HG03064 (cell line): Measurements from ENCODE around the gene CACNA1B.
"Not testable (repeated sequence)": the region's sequence is repeated elsewhere in the genome, so short reads cannot be mapped to it uniquely, and the experiment has no call there.

Source experiments
- ATAC-seq: cut with Tn5 transposase; IDR thresholded peaks from one replicate; pipeline ENCODE4 v1.9.1; 2021; ENCODE audit warnings: low read depth; ENCODE audit not compliant: unreplicated experiment

CACNA1B gene

DNA sequence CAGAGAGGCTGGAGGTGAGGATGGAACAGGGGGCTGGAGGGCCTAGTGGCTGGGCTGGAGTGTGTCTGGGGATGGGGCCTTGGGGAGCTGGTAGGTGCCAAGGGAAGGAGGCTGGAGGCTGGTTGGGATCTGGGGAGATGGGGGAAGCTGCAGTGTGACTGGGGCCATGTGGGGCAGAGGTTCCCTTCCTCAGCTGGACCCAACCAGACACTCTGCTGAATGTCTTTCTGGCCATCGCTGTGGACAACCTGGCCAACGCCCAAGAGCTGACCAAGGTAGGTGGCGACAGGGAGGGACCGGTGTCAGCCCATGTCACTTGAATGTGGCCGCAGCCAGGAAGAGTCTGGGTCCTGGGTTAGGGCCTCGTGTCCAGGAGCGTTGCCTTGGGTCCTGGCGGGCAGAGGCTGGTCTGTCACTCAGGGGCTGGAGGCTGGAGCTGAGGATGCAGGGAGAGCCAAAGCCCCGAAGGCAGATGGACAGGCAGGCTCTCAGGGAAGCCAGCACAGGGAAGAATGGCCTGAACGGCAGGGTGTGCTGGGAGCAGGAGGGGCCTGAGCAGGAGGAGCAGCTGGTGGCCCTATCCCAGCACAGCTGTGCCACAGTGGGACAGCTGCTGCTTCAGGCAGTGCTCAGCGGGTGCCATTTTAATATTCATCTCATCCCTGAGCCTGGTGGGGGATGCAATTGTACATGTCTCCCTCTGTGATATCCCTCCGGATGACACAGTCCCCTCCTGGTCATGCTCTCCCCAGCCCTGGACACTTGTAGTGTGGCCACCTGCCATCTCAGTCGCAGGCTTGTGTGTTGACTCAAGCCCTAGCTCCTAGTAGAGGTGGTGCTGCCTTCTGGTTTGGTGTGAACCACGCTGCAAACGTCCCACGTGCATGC, 132.5 kb downstream of the CACNA1B start:
- no peak for ATAC-seq

DNA sequence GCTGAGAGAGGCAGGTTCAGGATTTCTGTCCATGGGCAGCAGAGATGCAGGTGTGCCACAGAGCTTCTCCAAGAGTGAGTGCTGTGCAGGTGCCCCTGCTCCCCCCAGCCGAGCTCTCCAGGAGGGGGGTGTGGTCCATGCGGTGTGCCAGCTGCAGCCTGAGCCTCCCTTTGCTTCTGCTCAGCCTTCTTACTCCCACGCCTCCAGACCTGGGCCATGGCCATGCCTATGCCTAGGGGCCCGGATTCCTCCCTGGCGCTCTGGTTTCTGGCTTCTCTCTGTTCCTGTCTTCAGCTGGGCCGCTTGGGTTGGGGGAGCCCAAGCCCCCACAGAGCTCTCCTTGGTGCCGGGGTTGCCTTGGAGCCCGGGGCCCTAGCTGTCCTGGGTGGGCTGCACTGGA, 133.3 kb downstream of the CACNA1B start:
- no peak for ATAC-seq

DNA sequence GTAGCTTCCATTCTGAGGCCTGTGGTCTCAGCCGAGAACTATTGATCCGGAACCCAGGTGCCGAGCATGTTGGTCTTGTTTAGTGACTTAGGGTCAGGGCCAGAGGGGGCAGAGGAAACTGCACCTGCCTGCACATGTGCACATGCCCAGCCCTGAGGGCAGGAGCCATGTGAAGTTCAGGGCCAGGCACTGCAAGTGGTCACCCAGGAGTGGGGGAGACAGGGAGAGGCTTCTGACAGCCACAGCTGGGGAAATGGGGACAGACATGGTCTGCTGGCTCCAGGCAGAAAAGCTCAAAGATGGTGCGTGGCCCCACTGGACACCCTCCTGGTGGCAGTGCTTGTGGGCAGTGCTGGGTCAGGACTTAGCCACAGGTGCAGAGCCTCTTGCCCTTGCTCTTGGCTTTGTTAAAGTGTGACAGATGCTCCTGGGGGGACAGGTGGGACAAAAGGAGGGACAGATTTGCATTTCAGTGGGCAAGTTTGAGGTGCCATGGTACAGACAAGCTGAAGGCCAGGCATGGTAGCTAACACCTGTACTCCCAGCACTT, 134.4 kb downstream of the CACNA1B start:
- no peak for ATAC-seq

DNA sequence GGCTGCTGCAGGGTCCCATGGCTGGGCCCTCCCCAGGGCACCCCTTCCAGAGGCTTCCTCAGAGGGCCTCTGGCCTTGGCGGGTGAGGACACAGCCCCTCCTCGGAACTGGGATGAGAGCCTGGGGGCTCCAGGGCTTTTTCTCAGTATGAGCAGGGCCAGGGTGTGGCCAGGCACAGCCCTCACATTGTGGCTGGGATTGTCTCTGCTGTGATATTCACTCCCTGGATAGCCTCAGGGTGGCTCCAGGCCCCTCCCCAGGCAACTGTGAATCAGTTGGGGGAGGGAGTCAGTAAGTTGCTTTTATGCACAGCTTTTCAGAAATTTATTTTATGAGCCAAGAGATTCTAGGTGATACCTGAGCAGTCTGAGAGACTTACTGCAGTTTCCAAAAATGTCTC, 135.7 kb downstream of the CACNA1B start:
- no peak for ATAC-seq

DNA sequence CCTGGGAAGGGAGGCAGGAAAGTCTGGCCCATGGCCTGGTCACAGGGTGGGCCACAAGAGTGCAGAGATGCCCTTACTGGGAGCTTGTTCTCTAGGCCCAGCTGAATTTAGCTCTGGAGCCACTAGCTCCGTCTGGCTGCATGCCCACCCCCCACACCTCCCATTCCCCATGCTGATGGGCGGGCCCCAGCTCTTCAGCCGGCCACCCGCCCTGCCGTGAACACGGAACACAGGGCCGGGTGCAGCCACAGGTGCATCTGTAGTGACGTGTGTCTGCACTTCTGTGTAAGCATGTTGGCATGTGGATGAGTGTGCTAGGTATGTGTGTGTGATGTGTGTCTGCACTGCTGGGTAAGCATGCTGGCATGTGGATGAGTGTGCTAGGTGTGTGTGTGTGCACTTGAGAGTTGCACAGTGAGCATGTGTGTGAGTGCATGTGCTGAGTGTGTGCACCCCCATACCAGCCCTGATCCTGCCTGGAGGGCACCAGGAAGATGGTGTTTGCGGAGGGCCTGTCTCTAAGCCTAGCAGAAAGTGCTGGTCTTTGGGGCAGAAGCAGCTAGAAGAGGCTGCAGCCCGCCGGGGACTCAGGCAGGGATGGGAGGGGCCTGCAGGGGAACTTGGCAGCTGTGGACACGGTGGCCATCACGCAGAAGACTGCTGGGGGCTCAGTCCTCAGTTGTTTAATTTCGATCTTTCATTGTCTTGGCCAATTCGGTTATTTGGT, 136.4 kb downstream of the CACNA1B start:
- no peak for ATAC-seq

DNA sequence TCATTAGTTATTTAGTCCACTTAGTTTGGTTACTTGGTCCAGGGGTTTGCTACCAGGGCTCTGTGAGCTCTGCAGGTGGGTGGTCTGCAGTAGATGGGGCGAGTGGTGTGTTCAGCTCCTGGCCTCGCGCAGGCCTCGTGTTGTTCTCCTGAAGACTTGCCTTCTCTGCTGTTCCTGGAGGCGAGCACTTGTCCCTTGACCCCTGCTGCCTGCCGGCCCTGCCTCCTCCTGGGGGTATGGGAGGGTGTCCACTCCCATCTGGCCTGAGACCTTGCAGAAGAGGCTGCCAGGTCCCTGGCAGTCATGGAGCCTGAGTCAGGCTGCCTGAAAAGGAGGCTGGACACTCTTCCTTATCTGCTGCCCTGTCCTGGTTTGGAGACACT, 137.0 kb downstream of the CACNA1B start:
- ATAC-seq = no peak

DNA sequence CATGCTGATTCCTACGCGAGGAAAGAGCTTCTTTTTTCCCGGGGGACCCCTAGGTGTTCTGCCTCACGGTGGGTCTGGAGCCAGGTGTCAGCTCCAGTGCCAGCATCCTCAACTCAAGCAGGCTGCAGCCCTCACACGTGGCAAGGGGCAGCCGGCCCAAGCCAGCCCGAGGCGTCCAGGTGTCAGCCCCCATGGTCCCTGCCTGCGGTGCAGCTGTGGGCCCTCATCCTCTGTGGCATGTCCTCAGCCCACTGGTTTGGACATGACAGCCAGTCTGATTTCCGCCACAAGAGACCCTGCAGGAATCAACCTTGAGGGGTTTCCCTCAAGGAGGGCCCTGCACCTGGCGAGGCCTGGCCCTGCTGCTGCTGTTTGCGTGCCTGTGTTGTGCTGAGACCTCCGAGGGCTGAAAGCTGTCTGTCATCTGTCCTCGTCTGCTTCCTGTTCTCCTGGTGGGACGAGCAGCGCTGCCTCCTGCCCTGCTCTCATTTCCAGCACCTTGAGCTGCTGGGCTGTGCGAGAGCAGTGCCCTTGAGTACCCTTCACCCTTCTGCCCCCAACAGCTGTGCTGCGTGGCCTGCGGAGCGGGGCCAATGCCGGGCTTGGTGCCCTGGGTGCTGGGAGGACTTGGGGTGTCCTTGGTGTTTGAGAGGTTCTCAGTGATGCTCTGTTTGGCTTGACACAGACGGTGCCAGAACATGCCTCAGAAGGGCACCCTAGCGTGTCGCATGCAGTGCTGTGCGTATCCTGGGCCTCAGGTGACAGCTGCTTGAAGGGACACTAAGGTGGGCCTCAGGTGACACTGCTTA, 137.6 kb downstream of the CACNA1B start:
- ATAC-seq = no peak

DNA sequence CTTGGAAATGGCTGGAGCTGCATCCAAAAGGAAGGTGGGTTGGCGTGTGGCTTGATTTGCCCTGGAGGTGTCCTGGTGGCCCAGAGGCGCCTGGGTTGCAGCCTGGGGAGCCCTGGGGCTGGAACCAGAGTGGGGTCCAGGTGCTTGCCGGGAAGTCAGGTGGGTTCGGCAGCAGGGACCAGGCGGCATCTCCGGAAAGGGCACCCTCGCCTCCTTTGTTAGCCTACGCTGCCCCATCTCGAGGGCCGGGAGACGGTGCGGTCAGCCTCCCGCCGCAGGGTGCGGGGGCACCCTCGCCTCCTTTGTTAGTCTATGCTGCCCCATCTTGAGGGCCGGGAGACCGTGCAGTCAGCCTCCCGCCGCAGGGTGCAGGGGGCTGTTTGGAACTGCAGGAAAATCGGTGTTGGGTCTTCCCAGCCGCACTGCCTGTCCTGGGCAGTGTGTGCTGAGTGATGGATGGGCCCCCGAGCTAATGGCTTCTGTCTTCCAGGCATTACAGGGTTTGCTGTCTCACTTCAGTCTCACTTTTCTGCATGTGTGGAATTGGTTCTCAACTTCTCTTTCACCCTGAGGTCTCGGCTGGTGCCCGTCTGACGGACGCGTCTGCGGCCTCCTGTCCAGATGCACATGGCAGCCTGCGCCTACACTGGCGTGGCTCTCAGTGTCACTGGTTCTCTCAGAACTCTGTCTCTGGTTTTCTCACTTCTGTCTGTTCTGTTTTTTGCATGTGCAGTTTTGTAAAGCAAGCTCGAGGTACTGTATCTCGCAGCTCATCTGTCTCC, 139.0 kb downstream of the CACNA1B start:
- no peak for ATAC-seq

DNA sequence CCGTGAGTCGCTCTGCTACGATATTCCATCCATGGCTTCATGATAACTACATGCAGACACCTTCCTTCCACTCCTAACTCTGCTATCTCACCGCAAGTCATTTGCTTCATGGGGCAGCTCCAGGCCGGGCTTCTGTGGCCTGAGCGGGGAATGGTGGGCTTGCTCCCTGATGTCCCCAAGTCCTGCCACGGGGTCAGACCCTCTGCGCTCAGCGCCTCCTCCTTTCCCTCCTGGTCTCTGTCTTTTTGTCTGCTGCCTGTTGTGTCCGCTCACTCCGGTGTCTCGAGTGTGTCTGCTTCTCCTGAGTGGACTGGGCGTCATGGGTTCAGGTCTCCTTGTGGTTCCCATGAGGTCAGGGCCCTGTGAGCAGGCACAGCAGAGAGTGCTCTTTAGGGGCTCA, 139.6 kb downstream of the CACNA1B start:
- no peak for ATAC-seq

DNA sequence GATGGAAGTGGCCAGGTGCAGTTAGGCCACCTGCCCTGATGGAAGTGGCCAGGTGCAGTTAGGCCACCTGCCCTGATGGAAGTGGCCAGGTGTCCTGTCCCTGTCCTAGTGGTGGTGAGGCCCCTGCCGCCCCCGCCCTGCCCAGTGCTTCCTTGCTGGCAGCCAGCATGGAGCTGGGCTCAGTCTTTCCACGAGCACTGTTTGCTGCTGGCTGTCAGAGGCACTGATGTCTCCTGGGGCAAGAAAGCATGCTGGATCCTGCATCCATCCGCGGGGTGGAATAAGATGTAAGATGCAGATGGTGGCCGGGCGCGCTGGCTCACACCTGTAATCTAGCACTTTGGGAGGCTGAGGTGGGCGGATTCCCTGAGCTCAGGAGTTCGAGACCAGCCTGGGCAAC, 141.9 kb downstream of the CACNA1B start:
- ATAC-seq = not testable (repeated sequence)

DNA sequence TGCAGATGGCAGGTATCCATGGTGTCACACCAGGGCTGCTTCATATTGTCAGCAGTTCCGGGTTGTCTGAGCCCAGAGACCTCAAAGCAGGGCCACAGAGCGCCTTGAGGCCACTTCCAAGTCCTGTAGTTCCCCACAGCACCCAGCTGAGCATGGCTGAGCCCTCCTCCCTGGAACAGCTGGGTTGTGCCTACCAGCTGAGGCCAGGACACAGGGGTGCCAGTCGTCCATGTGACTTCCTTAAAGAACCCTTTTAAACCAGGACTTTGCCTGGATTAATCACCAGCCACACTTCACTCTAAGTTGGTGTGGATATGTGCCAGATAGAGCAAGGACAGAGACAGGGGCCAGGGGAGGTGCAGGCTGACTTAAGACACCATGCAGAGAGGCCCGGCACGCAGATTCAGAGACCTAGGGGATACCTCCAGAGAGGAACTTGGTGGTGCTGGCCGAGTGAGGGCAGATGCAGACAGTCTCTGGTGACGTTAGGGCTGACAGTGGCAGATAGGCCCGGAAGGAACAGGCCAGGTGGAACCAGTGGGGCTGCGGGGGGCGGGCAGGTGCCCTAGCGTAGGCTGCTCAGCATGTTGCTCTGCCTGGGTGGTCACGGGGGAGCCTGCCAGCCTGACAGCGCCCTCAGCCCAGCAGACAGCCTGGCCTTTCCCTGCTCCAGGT, 142.7 kb downstream of the CACNA1B start:
- no peak for ATAC-seq

DNA sequence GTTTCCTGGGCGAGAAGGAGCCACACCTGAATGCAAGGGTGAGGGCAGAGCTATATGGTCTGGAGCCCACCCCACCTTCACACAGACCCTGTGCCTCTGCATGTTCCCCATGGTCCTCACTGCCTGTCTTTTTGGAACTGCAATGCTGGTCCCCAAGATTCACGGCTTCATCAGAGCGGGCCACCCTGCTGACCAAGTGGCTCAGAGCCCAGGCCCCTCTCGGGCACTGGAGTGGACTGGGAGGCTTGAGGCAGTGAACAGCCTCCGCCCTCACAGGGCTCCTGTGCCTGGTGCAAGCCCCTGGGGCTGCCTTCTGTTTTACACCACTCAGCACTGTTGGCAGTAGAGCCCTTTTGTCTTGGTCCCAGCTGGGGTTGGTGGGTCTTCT, 143.2 kb downstream of the CACNA1B start:
- ATAC-seq = no peak

DNA sequence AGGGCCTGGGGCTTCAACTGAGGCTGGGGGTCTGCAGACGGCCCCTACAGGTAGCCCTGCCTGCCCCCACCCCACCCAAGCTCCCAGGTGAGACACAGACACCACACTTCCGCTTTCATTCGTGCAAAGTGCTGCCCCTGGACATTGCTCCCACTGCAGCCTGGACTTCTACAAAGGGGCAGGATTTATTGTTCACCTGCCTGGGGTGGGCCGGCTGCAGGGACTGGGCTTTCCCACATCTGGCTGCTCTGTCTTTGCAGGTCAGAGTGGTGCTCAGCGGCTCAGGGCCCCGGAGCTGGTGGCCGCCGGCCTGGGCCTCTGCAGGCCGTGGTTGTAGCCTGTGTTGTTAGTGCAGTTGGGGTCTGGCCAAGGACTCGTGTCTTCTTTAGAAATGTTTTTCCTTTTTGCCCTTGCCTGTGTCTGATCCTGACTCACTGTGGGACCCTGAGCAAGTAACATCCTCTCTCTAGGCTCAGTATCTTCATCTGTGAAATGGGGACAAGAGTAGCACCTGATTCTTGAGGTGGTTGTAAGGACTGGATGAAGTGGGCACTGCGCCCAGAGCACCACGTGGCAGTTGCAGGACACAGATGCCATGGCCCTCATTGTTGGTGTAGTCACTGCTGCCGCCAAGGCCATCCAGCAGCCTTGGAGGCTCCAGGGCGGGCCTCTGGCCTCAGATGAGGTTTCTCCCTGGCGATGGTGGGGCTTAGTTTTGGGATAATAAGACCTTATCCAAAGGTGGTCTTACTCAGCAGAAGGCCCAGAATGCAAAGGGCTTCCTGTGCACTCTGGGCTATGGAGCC, 143.9 kb downstream of the CACNA1B start:
- ATAC-seq = no peak

DNA sequence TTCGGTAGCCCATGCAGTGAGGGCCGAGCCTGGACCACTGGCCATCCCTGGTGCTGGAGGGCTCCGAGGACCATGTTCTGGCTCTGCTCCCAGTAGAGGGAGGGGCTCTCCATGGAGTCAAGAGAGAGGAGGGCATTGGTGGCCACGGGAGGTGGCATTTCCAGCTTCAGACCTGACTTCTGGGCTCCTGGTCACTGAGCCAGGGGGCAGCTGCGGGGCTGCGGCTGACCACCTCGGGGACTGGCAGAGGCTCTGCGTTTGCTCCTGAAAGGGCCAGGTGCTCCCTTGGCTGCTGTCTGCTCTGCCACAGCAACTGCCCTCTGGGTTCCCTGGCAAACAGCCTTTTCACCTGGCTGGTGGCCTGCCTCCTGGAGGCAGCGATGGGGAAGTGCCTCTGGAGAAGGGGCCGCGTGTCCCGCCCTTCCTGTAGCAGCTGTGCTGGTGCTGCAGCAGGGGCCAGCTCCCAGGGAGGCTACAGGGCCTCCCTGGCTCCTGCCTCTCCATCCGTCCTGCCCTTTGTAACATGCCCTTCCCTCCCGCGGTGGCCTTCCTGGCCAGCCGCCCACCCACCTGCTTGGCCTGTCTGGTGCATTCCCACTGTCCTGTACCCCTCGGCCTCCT, 144.6 kb downstream of the CACNA1B start:
- no peak for ATAC-seq

DNA sequence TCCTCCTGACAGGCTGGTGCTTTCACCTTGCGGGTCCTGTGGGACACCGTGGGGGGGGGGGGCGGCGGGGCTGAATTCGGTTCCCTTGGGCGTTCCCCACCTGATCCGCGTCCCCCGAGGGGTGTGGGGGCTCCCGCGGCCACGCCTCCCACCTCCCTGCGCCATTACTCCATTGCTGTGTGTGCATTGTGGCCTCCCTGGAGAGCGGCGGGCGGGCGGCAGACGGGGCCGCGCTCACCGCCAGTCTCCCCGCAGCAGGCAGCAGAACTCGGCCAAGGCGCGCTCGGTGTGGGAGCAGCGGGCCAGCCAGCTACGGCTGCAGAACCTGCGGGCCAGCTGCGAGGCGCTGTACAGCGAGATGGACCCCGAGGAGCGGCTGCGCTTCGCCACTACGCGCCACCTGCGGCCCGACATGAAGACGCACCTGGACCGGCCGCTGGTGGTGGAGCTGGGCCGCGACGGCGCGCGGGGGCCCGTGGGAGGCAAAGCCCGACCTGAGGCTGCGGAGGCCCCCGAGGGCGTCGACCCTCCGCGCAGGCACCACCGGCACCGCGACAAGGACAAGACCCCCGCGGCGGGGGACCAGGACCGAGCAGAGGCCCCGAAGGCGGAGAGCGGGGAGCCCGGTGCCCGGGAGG, 145.3 kb downstream of the CACNA1B start:
- ATAC-seq = no peak

DNA sequence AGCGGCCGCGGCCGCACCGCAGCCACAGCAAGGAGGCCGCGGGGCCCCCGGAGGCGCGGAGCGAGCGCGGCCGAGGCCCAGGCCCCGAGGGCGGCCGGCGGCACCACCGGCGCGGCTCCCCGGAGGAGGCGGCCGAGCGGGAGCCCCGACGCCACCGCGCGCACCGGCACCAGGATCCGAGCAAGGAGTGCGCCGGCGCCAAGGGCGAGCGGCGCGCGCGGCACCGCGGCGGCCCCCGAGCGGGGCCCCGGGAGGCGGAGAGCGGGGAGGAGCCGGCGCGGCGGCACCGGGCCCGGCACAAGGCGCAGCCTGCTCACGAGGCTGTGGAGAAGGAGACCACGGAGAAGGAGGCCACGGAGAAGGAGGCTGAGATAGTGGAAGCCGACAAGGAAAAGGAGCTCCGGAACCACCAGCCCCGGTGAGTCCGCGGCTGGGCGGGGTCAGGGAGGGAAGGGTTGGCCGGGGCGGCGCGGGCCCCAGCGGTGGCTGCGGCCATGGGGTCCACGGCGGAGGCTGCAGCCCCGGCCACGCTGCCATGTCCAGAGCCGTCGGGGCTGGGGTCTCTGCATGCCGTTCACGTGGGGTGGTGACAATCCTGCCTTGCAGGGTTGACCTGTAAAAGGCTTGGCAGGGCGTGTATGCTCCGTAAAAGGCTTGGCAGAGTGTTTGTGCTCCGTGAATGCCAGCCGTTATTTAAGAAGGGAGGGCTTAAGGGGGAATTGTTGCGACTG, 146.0 kb downstream of the CACNA1B start:
- no peak for ATAC-seq

DNA sequence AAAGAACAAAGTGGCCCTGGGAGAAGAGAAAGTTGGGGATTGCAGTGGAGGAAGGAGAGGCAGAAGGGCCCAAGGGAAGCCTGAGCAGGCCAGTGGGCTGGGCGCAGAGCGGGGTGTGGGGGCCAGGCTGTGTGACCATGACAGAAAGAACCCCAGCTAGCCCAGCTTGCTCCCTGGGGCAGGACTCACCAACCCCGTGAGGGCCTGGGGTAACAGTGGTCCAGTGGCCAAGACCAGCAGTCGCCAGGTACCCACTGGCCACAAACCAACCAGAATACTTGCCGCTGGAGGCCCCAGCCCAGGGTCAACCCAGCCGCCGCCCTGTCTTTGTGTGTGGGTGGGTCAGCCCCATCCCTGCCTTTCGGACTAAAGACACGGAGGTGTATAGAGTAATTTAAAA, 146.5 kb downstream of the CACNA1B start:
- no peak for ATAC-seq
